G401.6 (cell line): ENCODE data around the gene ITGA7.

Experiments
- FAIRE-seq: peaks from 2 replicates; lab custom pipeline; 2012; peaks lifted over from hg19 to GRCh38; lab: Jason Lieb, UNC

ITGA7 gene

GRCh38 chr12:55707841-55708694, at the start of gene ITGA7:
ITGA7 (minus strand) TSS chr12:55707904; CDS start chr12:55707682, 222 bp downstream.
- FAIRE-seq, result no peak

GRCh38 chr12:55755246-55755645, 47.5 kb upstream of the ITGA7 start:
- FAIRE-seq, result no peak

- no peak for FAIRE-seq
These were observed 40.7 kb upstream of the ITGA7 start for GRCh38 chr12:55748230-55748993.

GRCh38 chr12:55746913-55747231, 39.2 kb upstream of the ITGA7 start:
- FAIRE-seq, result no peak

- no peak for FAIRE-seq
These were observed 38.6 kb upstream of the ITGA7 start for GRCh38 chr12:55746174-55746912.

- FAIRE-seq, result no peak
These were observed 37.9 kb upstream of the ITGA7 start for GRCh38 chr12:55745361-55746173.

- FAIRE-seq, result no peak
These were observed 36.8 kb upstream of the ITGA7 start for GRCh38 chr12:55744340-55745030.

- no peak for FAIRE-seq
These were observed 36.0 kb upstream of the ITGA7 start for GRCh38 chr12:55743406-55744339.

- FAIRE-seq, result no peak
These were observed 35.2 kb upstream of the ITGA7 start, which contains the start of gene GDF11 for GRCh38 chr12:55742719-55743405. GDF11 (plus strand) TSS chr12:55743122; CDS start chr12:55743317, 195 bp downstream.

- no peak for FAIRE-seq
These were observed 34.4 kb upstream of the ITGA7 start for GRCh38 chr12:55741931-55742680.

- no peak for FAIRE-seq
These were observed 31.3 kb upstream of the ITGA7 start for GRCh38 chr12:55739025-55739378.

- peak; percentile 97 for FAIRE-seq
These were observed 30.7 kb upstream of the ITGA7 start for GRCh38 chr12:55738123-55739024.

GRCh38 chr12:55737581-55738122, 29.9 kb upstream of the ITGA7 start:
- no peak for FAIRE-seq

- peak; percentile 92 for FAIRE-seq
These were observed 29.3 kb upstream of the ITGA7 start for GRCh38 chr12:55736780-55737580.

GRCh38 chr12:55736076-55736475, 28.4 kb upstream of the ITGA7 start:
- no peak for FAIRE-seq

GRCh38 chr12:55734595-55734994, 26.9 kb upstream of the ITGA7 start:
- FAIRE-seq, result no peak

- no peak for FAIRE-seq
These were observed 26.2 kb upstream of the ITGA7 start for GRCh38 chr12:55733858-55734257.
